HG03108 (cell line): ENCODE results near the gene PKN1.

Experiments used
- ATAC-seq: cut with Tn5 transposase; IDR thresholded peaks from one replicate; pipeline ENCODE4 v1.9.1; 2021; ENCODE audit warnings: moderate library complexity; ENCODE audit not compliant: unreplicated experiment

PKN1 gene

DNA sequence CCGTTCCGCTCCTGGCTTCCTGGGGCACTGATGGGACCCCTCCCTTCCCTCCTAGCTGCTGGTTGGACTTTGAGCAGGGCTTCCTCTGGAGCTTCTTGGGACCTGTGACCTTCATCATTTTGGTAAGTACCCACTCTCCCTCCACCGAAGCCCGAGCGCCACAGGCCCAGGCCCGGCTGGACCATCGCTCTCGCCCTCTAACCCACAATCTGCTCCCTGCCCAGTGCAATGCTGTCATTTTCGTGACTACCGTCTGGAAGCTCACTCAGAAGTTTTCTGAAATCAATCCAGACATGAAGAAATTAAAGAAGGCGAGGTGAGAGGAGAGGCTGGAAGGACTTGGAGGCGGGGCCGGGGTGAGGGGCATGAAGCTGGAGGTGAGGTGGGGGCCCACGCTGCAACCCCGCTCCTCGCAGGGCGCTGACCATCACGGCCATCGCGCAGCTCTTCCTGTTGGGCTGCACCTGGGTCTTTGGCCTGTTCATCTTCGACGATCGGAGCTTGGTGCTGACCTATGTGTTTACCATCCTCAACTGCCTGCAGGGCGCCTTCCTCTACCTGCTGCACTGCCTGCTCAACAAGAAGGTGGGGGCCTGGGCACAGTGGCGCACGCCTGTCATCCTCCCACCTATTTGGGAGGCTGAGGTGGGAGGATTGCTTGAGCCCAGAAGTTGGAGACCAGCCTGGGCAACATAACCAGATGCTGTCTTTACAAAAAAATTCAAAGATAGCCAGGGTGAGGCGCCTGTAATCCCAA is 26.3 kb upstream of the PKN1 start:
- no peak for ATAC-seq

DNA sequence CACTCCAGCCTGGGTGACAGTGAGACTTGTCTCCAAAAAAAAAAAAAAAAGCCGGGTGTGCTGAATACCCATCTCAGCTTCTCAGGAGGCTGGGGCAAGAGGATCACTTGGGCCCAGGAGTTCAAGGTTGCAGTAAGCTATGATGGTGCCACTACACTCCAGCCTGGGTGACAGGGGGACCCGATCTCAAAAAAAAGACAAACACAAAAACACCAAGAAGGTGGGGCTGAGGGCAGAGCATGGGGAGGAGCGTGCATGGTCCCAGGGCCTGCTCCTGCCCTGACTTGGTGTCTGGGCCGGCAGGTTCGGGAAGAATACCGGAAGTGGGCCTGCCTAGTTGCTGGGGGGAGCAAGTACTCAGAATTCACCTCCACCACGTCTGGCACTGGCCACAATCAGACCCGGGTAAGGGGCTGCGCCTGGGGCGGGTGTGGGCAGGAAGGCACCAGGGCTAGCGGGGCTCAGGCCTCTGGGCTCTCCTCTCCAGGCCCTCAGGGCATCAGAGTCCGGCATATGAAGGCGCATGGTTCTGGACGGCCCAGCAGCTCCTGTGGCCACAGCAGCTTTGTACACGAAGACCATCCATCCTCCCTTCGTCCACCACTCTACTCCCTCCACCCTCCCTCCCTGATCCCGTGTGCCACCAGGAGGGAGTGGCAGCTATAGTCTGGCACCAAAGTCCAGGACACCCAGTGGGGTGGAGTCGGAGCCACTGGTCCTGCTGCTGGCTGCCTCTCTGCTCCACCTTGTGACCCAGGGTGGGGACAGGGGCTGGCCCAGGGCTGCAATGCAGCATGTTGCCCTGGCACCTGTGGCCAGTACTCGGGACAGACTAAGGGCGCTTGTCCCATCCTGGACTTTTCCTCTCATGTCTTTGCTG is 25.3 kb upstream of the PKN1 start:
- ATAC-seq: no peak

- no peak for ATAC-seq
Measured at GRCh38 chr19:14408491-14409145, 24.5 kb upstream of the PKN1 start.

GRCh38 chr19:14409146-14410023 is 23.7 kb upstream of the PKN1 start:
- ATAC-seq: no peak

- ATAC-seq: no peak
Measured at GRCh38 chr19:14410091-14411051, 22.7 kb upstream of the PKN1 start.

- ATAC-seq: no peak
Measured at GRCh38 chr19:14411161-14411937, 21.8 kb upstream of the PKN1 start.

GRCh38 chr19:14411938-14412245 is 21.2 kb upstream of the PKN1 start:
- no peak for ATAC-seq

GRCh38 chr19:14412324-14412995 is 20.6 kb upstream of the PKN1 start:
- no peak for ATAC-seq

DNA sequence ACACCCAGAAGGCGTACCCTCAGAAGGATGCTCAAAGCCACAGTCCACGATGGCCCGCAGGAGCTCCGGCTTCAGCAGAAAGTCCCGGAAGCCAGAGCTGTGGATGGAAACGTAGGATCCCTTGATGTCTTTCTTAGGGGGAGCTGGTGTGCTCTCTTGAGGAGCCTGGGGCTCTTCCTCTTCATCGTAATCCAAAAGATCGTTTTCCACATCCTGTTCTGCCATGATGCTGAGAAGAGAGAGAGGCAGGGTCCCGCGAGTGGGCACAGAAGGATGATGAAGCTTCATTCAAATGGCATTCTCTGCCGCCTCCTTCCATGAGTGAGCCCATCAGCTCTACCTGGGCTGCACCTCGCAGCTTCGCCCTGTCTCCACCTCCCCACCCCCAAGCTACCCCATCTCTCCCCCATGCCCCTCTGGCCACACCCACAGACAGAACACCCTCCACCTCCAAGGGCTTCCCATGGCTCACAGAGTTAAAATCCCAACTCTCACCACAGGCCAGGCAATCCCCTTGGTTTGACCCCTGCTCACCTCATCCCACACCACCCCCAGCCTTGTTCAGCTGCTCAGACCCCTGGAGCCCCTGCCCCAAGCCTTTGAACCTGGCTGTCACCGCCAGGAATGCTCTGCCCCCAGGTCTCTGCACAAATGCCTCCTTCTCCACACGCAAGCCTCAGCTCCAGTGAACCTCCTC is 20.0 kb upstream of the PKN1 start:
- ATAC-seq: no peak

- no peak for ATAC-seq
Measured at GRCh38 chr19:14413693-14414181, 19.4 kb upstream of the PKN1 start.

DNA sequence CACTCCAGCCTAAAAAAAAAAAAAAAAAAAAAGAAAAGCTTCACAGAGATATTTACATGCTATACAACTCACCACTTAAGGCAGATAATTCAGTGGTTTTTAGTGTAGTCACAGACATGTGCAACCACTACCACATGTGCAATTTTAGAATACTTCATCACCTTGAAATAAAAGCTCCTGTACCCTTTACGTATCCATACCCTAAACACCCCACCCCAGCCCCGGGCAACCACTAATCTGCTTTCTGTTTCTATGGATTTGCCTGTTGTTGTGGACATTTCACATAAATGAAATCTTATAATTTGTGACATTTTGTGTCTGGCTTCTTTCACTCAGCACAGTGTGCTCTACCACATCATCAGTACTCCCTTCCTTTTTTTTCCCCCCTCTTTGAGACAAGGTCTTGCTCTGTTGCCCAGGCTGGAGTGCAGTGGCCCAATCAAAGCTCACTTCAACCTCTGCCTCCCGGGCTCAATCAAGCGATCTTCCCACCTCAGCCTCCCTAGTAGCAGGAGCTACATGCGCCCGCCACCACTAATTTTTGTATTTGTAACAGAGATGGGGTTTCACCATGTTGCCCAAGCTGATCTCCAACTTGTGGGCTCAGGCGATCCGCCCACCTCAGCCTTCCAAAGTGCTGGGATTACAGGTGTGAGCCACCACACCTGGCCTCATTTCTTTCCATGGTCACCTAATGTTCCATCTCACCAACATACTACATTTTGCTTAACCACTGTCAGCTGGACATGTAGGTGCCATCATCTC is 18.0 kb upstream of the PKN1 start:
- no peak for ATAC-seq

GRCh38 chr19:14416817-14417231 is 16.3 kb upstream of the PKN1 start:
- ATAC-seq: no peak

DNA sequence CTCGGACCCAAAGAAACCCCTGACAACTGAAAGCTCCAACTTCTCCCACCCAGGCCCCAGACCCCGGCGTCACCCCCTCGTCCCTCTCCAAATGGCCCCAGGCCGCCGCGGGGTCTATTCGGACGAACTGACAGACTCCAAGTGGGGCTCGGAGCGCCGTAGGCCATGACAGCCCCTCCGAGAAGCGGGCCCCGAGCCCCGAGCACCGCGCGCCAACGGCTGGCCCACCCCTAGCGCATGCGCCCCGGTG is 14.3 kb upstream of the PKN1 start:
- ATAC-seq: peak; percentile 31

- ATAC-seq: peak; percentile 88
Measured at GRCh38 chr19:14419106-14419813, 13.8 kb upstream of the PKN1 start, which contains the start of gene DDX39A. Gene DDX39A (minus strand): TSS chr19:14419341. CDS start chr19:14413220, 6,121 bp downstream.

GRCh38 chr19:14425696-14426138 is 7.4 kb upstream of the PKN1 start:
- no peak for ATAC-seq

DNA sequence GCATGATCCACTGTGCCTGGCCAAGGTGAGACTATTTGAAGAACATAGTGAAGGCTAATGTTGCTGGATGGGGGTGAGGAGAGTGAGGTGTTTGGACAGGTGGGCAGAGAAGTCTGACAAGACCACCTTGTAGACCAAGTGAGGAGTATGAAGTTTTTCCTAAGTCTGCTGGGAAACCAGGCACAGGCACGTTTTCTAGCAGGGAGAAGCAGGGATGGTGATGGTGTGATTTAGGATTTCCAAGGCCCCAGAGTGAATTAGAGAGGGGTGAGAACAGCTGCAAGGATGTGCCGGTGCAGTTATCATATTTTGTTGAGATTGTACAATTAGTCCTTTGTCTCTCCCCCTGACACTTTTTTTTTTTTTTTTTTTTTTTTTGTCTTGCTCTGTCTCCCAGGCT is 5.6 kb upstream of the PKN1 start:
- ATAC-seq: no peak
